Hematopoietic multipotent progenitor cell treated with erythropoietin and hydrocortisone succinate and interleukin-3 and kit ligand, for 15 days (in vitro differentiated cells): ENCODE measurements around the gene CRHR1.

Experiments used
- DNase-seq: peaks from one replicate; pipeline ENCODE4 v3.0.0-alpha.2; 2015; ENCODE audit warnings: low spot score

The CRHR1 gene

DNA sequence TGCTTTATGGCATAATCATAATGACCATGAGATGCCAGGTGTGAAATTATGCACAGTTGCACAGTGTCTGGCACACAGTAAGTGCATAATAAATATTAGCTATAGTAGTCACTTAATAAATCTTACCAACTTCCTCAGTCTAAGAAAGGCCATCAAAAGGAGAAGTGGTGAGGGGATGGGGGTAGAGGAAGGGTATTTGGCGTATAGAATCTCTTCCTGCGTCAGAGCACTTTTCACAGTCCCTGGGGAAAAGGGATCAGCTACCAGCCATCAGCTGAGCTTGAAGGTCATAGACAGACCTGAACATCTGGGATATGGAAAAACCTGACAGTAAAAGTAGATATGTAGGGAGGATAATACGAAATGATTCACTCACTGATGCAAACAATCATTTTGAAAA, 5.8 kb downstream of the CRHR1 start:
- DNase-seq: no peak

DNA sequence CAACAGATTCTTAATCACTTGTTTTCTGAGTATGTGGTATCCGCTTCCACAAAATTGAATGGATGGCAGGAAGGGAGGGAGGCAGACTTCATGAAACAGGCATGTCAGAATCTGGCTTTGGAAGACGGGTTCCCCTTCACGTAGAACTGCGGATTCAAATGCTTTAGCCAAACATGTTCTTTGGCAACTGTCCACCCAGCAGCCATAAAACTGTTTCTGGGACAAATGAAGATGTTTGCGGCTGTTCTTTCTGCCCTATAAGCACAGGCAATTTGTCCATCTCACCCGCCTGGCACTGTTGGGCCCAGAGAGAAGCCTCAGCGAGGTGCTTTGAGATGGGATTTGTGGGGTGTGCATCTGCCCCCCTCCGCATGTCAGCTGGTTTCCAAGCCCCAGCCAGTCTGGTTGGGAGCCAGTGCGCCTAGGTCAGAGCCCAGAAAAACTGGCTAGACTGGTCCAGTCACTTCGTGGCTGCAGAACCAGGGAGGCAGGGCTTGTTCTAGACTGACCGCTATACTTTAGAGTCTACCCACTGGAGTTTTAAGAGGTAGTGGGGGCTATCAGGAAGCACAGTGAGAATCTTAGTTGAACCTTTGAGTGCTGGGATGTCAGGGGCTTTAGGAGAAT, 6.3 kb downstream of the CRHR1 start:
- DNase-seq: no peak

DNA sequence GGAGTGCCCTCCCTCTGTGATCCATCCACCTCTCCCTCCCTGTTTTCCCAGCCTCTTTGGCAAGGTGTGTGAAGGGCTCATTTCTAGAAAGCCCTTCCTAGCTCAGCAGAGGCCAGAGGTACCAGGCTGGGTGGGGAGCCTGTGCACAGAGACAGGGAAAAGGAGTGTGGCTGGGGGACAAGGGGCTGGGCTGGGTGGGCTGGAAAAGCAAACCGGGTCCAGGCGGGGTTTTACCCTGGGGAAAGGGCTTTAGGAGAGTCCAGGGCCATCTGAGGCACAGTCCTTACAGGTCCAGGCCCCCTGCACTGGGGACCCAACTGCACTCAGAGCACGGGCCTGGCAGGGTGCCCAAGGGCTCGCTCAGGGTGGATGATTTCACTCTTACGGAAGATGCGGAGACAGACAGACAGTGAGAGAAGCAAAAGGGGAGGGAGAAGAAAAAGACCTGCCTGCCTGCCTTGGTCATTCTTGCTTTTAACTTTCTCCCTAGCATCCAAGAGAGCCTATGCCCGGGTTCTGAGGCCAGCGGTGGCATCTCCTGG, 7.0 kb downstream of the CRHR1 start:
- no peak for DNase-seq

DNA sequence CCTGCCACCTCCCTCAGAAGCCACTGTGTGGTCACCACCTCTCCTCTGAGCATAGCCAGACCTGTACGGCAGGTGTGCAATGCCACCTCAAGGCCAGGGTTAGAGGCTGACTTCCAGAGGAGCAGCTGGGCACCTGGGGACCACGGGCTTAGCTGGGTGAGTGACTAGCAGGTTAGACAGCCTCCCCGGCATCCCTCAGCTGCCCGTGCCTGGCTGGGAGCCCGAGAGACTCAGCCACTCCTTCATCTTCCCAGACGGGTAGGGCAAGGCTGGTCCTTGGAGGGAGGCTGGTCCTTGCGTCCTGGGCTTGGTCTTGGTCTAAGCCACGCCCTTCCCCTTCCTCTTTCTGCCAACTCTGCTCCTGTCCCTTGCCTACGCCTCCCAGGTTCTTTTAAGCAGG, 7.8 kb downstream of the CRHR1 start:
- no peak for DNase-seq

DNA sequence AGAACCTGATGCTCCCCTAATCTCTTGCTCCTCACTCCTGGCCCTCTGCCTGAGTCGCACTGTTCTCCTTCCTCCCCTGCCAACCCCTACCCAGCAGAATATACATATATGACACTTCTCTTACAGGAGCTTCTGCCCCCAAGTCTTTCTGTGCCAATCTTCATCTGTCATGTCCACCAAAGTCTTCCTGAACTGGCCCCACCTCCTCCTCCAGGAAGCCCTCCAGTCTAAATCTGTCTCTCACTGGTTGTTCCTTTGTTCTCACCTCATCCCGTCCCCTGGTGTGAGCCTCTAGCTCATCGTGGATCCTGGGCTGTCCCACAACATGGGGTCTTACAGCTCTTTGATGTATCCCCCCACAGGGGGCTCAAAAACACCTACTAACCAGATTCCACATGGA, 8.3 kb downstream of the CRHR1 start:
- no peak for DNase-seq

DNA sequence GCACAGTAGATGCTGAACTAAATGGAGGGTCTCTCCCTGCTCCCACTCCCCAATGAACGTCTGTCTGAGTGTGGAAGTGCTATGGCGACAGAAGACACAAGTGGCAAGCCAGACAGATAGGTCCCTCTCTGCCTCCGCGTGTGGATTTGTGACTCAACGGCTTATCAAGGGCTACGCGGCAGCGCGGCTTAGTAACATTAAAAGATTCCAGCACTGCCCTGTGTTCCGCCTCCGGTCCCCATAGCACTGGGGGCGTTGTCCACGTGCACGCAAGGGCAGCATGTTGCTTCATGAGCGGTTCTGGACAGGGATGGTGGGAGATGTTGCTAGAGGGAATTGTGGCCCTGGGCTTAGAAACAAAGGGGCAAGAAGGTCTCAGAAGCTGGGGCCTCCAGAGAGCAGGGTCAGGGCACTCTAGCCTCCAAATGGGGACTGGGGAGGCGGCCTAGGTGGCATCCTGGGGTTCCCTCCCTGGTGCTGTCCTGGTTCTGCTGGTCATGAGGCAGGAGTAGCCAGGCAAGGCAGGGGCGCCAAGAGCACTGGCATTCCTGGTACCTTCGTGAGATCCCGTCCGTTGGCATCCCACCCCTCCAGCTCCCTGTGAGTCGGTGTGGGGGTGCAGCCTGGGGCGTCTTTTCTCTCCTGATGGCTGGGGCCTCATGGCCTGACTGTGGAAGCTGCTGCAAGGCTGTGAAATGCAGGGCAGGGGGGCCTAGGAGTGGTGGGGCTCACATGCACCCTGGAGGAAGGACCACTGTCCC, 9.1 kb downstream of the CRHR1 start:
- no peak for DNase-seq

DNA sequence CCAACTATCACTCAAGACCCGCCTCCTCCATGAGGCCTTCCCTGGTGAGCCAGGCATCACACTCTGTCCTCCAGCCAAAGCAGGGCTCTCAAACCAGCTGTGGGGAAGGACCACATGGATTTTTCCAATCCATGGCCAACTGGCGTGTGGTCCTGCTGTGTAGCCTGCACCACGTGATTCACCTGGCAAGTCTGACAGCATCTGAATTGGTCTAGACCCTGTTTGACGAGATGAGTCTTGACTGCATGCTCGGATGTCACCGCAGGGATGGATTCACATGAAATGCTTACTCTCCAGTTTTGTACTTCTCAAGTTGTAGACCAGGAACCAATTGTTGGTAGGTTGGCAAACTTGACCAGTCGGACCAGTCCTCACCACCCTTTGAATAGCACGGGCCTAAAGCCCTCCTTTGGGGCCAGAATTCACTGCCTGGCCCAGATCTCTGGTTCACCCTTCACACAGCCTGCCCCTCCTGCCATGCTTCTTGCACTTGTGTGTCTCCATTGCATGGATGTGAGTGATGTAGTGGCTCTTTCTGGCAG, 9.9 kb downstream of the CRHR1 start:
- no peak for DNase-seq

DNA sequence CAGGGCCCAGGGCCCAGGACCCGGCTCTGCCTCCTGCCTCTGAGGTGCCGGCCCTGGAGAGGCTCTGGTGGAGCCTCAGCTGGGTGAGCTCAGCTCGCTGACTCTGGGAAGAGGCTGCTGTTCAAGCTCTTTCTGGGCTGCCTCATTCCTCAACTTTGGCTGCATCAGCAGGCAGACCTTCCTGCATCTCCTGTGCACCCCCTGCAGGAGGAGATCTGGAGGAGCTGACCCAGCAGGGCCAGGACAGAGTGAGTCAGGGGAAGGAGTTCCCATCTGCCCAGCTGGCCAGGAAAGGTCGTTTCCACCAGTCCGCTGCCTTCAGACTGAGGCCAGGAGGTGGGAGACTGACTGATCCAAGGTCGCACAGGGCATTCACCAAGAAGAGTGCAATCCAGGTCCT, 10.7 kb downstream of the CRHR1 start:
- no peak for DNase-seq

DNA sequence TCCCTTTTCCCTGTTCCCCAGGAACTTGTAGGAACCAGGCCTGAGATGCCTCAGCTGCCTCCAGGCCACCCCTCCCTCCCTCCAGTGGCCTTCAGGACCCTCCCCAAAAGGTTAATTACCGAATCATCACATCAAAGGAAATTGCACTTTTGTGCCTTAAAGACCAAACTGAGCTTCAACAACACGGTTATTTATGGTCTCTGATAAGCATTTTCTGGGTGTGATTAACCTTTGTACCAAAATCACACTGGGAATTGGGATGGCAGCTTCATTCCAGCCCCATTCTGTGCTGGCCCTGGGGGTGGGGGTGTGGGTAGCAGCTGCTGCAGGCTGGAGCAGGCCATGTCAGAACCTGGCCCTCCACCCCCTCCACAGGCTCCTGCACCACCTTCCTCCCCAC, 16.7 kb downstream of the CRHR1 start:
- no peak for DNase-seq

DNA sequence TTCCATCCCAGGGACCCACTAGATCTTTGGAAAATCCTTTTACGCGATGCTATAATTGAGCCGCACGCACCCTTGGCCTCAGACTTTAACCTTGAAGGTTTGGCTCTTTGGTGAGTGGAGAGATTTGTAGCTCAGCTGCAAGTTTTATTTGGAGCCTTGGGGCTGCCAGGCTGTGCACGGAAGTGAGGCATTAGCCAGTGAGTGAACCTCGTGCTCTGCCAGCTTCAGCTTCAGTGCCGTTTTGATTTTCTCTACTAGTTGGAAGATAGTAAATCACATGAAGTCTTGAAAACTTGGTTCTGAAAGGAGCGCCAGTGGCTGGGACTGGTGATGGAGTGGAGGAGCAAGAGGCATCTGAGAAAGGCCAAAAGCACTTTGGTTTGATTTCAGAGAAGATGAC, 17.3 kb downstream of the CRHR1 start:
- no peak for DNase-seq

DNA sequence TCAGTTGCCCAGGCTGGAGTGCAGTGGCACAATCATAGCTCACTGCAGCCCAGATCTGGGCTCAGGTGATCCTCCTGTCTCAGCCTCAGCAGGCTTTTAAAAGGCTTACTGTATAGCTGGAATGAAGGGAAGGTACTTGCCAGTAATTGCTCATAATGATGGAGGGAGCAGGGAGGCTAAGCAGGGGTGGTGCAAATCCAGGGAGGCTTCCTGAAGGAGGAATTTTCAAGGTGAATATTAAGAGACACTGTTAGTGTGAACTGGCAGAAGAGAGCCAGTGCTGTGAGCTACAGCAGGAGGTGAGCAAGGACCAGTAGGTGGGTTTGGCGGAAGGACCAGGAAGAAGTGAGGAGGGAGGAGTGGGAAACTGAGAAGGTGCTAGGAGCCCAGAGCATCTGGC, 24.7 kb downstream of the CRHR1 start:
- DNase-seq: no peak

DNA sequence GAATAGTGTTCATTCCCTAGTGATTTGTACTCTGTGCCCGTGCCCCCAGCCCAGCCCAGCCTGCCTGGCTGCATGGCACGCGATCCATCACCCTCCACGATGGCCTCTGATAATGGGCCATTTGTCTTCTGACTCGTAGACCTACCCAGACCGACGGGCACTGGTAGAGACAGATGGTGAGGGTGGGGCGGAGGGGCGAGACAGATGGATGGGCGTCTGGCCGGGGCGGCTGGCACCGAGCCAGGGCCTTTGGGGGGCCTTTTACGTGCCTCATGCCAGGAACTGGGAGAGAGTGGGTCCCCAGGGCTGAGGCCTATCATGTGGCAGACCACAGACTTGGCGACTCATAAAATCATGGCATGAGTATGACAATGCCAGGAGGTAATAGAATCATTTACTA, 25.4 kb downstream of the CRHR1 start:
- no peak for DNase-seq

DNA sequence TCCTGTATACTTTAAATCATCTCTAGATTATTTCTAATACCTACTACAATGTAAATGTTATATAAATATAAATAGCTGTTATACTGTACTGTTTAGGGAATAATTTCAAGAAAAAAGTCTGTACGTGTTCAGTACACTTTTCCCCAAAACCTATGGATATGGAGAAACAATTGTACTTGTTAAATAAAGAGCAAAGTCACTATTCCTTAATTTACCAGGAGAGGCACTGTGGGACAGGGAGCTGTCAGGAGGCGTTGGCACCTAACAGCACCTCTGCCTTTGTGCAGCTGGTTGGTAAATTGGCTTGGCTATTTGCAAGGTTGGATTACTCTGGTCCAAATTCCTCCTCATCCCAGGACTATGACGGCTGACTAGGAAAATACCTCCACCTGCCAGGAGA, 28.0 kb downstream of the CRHR1 start:
- no peak for DNase-seq

DNA sequence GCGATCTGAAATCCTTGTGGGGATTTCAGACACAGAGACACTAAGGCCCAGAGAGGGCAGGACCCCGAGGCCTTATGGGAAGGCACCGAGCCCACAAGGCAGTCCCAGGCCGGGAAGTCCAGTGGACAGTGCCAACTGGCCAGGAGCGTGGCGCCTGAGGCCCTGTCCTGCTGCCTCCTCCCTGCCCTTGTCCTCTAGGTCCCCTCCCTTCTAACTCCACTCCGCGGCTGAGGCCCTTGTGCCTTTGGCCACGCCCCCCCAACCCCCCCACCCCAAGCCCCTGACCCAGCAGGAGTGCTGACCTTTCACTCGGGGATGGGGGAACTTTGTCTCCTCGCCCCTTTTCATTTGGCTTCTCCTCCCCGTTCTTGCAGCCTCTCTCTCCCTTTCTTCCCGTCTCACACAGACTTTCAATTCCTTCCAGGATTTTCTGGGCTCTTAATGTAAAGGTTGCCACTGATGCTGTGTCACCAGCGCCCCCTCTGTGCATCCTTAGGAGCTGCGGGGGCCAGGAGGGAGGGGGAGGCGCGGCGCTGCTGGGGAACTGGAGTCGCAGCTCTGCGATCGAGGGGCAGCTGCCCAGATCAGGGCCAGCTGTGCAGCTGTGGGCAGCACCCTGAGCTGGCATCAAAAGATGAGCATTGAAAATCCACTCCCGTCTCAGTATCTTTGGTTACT, 29.1 kb downstream of the CRHR1 start:
- no peak for DNase-seq

DNA sequence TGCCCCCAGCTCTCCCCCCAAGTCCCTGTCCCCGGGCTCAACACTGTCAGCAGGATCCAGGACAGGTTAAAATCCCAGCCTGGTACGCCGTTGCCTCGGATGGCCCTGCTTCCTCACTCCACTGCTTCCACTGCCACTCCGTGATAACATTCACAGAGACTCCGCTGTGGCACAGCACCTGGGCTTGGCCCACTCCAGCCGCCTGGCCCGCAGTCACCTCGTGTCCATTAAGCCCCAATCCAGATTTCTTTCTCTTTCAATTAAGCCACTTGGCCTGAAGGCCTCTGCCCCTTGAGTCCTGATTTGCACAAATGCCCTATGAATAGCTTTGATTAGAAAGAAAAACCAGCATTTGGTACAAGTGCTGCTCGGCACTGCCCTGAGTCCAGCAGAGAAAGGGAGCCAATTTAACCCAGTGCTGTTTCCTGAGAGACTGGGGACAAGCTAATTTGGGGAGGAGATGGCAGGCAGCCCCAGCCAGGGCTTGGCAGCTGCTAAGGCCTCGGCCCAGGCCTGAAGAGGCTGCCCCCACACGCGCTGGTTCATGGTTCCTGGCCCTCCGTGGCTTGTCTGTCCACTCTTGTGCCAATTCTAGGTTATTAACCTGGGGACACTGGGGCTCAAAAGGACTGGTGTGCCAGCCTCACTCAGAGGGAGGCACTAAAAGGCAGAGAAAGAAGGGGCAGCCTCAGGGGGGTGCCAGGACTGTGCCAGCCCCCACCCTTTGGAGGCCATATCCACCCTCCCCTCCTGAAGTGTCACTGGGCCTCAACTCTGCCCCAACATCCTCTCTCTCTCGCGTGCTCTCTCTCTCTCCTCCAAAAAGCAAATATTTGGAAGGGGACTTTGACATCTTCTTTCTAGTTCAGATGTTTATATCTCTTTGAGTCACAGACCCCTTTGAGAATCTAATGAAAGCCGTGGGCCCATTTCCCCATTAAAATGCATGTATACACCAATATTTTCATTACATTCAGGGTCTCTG, 30.8 kb downstream of the CRHR1 start:
- DNase-seq: no peak

DNA sequence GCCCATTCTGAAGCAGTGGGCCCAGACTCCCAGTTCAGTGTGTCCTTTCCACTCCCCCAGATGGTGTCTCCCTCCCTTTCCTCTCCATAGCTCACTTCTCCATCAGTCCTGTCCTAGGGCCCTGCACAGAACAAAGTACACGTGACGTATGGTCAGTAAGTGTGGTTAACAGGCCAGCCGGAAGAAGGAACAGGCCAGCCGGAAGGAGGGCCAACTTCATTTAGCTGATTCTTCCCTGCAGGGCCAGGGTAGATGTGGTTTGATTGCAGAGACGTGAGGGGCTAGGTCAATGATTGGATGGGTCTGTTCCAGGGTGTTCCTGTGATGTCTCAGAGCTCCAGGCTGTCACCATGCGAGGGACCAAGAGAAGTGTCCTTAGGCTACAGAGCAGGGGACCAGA, 31.6 kb downstream of the CRHR1 start:
- no peak for DNase-seq

DNA sequence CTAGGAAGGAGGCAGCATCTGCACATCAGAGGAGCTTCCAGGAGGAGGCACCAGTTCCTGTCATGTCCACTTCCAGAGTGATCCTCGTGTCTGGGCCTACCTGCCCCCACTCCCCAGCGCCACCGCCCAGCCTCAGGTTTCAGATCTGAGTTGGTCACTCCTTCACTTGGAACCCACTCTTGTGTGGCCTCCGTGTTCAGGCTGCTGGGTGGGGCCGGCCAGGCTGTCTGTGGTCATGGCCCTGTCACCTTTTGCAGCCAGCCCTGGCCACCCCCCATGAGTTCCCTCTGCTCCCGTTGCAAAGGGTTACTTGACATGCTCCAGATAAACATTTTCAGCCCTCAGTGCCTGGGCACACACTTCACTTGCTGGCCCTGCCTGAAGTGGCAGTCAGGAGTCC, 33.9 kb downstream of the CRHR1 start:
- no peak for DNase-seq

DNA sequence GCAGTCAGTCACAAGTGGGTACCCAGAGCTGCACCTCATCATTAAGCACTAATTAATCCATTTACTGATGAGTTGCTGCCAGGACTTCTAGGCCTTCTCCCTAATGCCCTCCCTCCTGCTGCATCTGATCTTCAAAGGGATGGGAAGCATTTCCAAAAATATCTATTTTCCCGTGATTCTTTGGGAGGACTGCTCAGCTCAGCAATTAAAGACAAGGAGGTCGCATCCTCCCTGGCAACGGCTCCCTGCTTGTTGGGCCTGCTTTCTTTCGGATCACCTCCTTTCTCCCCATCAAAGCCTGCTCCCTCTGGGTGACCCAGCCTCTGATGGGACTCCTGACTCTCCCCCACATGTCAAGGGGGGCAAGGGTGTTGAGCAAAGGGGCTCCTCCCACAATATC, 34.6 kb downstream of the CRHR1 start:
- no peak for DNase-seq

DNA sequence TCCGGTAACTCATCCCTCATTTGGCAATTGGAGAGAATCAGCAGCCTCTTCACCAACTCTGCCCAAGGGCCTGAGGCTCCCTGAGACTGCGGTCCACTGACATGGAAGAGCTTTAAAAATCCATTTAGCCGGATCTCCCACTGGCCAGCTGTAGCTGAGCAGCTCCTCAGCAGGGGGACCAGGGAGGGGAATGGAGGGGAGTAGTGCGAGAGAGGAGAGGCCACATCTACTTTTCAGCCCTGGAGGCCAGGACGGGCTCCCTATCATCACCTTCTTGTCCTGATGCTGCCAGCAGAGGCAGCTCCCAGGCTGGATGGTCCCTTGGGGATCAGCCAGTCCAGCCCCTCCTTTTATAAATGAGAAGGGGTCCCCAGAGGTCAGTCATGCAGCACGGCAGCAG, 35.5 kb downstream of the CRHR1 start:
- no peak for DNase-seq

DNA sequence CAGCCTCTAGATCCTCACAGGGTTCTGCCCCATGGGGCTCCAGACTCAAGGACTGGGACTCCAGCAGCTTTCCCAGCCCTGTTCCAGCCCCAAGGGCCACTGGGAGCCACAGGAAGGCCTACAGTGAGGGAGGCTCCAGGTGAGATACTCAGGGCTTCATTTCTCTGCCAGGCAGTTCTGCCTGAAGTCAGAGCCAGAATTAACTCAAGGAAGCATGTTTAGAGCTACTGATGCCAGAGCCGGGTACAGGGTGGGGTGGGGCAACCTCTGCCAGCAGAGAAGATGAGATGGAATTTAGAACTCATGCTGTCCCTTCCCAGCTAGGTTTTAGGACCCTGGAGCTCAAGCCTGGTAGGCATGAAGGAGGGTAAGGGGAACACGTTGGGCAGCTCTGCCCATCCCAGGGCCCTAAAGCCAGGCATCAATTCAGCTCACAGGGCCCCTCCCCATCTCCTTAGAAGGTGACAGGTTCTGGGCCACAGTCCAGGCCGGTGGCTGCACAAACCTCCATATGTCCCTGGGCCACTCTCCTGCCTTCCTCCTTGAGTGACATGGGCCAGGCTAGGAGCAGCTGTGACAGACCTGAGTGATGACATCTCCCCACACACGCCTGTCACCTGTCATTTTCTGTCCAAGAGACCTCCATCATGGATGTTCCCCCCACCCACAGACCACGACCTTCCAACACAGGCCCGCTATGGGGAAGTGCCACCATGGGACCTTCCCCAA, 36.1 kb downstream of the CRHR1 start:
- DNase-seq: no peak

DNA sequence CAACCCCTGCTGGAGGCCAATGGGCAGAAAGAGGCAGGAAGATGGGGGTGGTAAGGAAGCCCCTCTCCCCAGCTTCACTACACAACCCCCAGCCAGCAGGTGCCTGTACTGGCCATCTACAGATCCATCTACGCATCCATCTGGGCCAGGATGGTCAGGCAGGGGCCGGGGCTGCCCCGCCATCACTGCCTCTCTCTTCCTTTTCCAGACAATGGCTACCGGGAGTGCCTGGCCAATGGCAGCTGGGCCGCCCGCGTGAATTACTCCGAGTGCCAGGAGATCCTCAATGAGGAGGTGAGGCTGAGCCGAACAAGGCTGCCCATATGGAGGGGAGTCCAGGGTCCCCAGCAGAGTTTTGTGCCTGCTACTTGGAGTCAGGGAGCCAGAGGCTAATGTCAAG, 37.0 kb downstream of the CRHR1 start:
- no peak for DNase-seq
